MCF 10A (cell line): ENCODE measurements around the gene MGMT. TPM values are rescaled to one million over a fixed set of nuclear protein-coding genes. Genes with fewer than 3 reads are reported as not detected.
A peak's percentile ranks its signal among the peaks of the same experiment; 100 is the strongest.

Experiments used
- BruUV-seq: library from RNA; stranded (reverse); fragments of 400-500 nt; replicated peaks from 2 replicates; lab custom pipeline; 2021; lab: Mats Ljungman, UMichigan
- CTCF ChIA-PET: fragments of 300-600 bp; sonication (Branson Sonifier 250); formaldehyde crosslinking; extraction: SDS; loops from one replicate; lab custom pipeline; 2021; ENCODE audit warnings: antibody characterized with exemption, inconsistent platforms; lab: Yijun Ruan, JAX
- POLR2A ChIA-PET: fragments of 300-600, 350-650 bp; sonication (Branson Sonifier 250); formaldehyde crosslinking; extraction: SDS; loops from one replicate; lab custom pipeline; 2020; ENCODE audit warnings: antibody characterized with exemption, inconsistent platforms; lab: Yijun Ruan, JAX
- DNase-seq: peaks from one replicate; pipeline ENCODE4 v3.0.0-alpha.2; 2018; ENCODE audit not compliant: unreplicated experiment
- H3K27ac Mint-ChIP-seq: one replicate; pipeline ENCODE4 v1.8.0; 2022; ENCODE audit warnings: mild to moderate bottlenecking, low read depth, mixed read lengths; ENCODE audit not compliant: unreplicated experiment
- H3K27me3 Mint-ChIP-seq: one replicate; pipeline ENCODE4 v1.8.0; 2022; ENCODE audit warnings: mixed read lengths; ENCODE audit not compliant: insufficient read depth, unreplicated experiment
- H3K36me3 Mint-ChIP-seq: one replicate; pipeline ENCODE4 v1.8.0; 2022; ENCODE audit warnings: mild to moderate bottlenecking, moderate library complexity, mixed read lengths; ENCODE audit not compliant: insufficient read depth, unreplicated experiment
- H3K4me1 Mint-ChIP-seq: one replicate; pipeline ENCODE4 v1.8.0; 2022; ENCODE audit warnings: mixed read lengths; ENCODE audit not compliant: insufficient read depth, unreplicated experiment
- H3K4me3 Mint-ChIP-seq: one replicate; pipeline ENCODE4 v1.8.0; 2022; ENCODE audit warnings: mild to moderate bottlenecking, moderate library complexity, mixed read lengths; ENCODE audit not compliant: unreplicated experiment
- H3K9me3 Mint-ChIP-seq: one replicate; pipeline ENCODE4 v1.8.0; 2022; ENCODE audit warnings: mixed read lengths; ENCODE audit not compliant: unreplicated experiment
- CTCF ChIP-seq: fragments of 200-600 bp; IDR thresholded peaks from one replicate; pipeline ENCODE4 v1.8.0; 2022; ENCODE audit warnings: antibody characterized with exemption, mild to moderate bottlenecking; ENCODE audit not compliant: unreplicated experiment
- intact Hi-C: fragments of 100-400 bp; cut with micrococcal nuclease; formaldehyde crosslinking; loops from 2 replicates; pipeline ENCODE4 v1.14.1; 2022
- total RNA-seq: library from RNA; stranded (reverse); gene quantifications from 2 replicates; pipeline ENCODE4 v1.2.3, GENCODE V29; 2022

MGMT gene
- total RNA-seq, 1 experiment from 2014 or later: 18.0 TPM

- no peak overlapping the region for H3K4me3 Mint-ChIP-seq
- H3K27ac Mint-ChIP-seq: peak overlapping the region; percentile 74
- TF ChIP-seq CTCF: no peak
- BruUV-seq: no TSS peak
- peaks cover 18% of the 10 kb centered on the region for H3K4me1 Mint-ChIP-seq
- POLR2A ChIA-PET: interaction anchor here (0.6 to 0.7 kb wide), 2 partner anchors 48 to 115 kb away, joined by 3 read pairs; no protein-coding TSS in a partner anchor
- H3K9me3 Mint-ChIP-seq: no peaks in the 10 kb centered on the region
- CTCF ChIA-PET: interaction anchor here (1.0 kb wide), 1 partner anchor 9 kb away, joined by 5 read pairs; no protein-coding TSS in a partner anchor
- intact Hi-C loops: no loop called here
- no peaks in the 10 kb centered on the region for H3K36me3 Mint-ChIP-seq
- no peaks in the 10 kb centered on the region for H3K27me3 Mint-ChIP-seq
- no peak for DNase-seq
Measured at GRCh38 chr10:129531969-129532660, 65.1 kb downstream of the MGMT start.

GRCh38 chr10:129532838-129533237, 65.8 kb downstream of the MGMT start:
- Mint-ChIP-seq H3K27me3 (no peaks in the 10 kb centered on the region), H3K4me1 (peaks cover 15% of the 10 kb centered on the region), H3K4me3 (no peak overlapping the region), H3K27ac (no peak overlapping the region), H3K9me3 (no peaks in the 10 kb centered on the region), H3K36me3 (peaks cover 4% of the 10 kb centered on the region)
- ChIA-PET POLR2A (no interaction called here), CTCF (no interaction called here)
- no TSS peak for BruUV-seq
- no peak for DNase-seq
- intact Hi-C loops: no loop called here
- TF ChIP-seq CTCF: no peak

GRCh38 chr10:129533281-129533680, 66.2 kb downstream of the MGMT start:
- ChIA-PET CTCF (no interaction called here), POLR2A (no interaction called here)
- peaks cover 8% of the 10 kb centered on the region for H3K36me3 Mint-ChIP-seq
- no peaks in the 10 kb centered on the region for H3K9me3 Mint-ChIP-seq
- H3K27me3 Mint-ChIP-seq: no peaks in the 10 kb centered on the region
- no peak for DNase-seq
- H3K4me3 Mint-ChIP-seq: no peak overlapping the region
- no peak overlapping the region for H3K27ac Mint-ChIP-seq
- no peak for TF ChIP-seq CTCF
- BruUV-seq: no TSS peak
- intact Hi-C loops: no loop called here
- H3K4me1 Mint-ChIP-seq: peaks cover 12% of the 10 kb centered on the region

- CTCF ChIA-PET: no interaction called here
- H3K27ac Mint-ChIP-seq: peak overlapping the region; percentile 49
Measured at GRCh38 chr10:129534826-129535225, 67.8 kb downstream of the MGMT start.

More at GRCh38 chr10:129534826-129535225, 67.8 kb downstream of the MGMT start:
- intact Hi-C loops: no loop called here
- H3K27me3 Mint-ChIP-seq: no peaks in the 10 kb centered on the region
- peaks cover 12% of the 10 kb centered on the region for H3K36me3 Mint-ChIP-seq
- TF ChIP-seq CTCF: no peak
- BruUV-seq: no TSS peak
- peaks cover 12% of the 10 kb centered on the region for H3K4me1 Mint-ChIP-seq
- H3K9me3 Mint-ChIP-seq: no peaks in the 10 kb centered on the region
- DNase-seq: no peak
- H3K4me3 Mint-ChIP-seq: no peak overlapping the region
- POLR2A ChIA-PET: no interaction called here
